ENCODE results near the gene S100A6. TPM values are rescaled to one million over a fixed set of nuclear protein-coding genes. Genes with fewer than 3 reads are reported as not detected.

The S100A6 gene
- total RNA-seq, 4 donors from 2014 or later: 315 to 566 (median 427) TPM

DNA sequence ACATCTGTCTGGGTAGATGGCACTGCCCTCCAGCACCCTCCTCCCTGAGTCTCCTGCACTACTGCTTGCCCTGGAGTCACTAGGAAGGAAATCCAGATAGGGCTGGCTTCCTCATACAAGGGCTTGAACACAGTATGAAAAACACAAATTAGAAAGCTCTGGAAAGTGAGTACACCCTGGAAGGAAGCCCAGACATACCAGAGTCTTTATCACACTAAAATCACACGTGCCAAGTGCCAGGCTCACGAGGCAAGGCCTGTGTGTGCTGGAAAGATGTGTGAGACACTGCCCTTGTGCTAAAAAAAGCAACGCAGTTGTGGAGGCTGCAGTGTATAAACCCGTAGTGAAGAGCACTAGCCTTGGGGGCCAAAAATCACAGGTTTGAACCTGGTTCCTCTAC is 47.1 kb downstream of the S100A6 start:
- ATAC-seq (ENCODE audit: low FRiP score) (no peak), DNase-seq (ENCODE audit: low spot score) (no peak)
- TF ChIP-seq, protein P1, sequence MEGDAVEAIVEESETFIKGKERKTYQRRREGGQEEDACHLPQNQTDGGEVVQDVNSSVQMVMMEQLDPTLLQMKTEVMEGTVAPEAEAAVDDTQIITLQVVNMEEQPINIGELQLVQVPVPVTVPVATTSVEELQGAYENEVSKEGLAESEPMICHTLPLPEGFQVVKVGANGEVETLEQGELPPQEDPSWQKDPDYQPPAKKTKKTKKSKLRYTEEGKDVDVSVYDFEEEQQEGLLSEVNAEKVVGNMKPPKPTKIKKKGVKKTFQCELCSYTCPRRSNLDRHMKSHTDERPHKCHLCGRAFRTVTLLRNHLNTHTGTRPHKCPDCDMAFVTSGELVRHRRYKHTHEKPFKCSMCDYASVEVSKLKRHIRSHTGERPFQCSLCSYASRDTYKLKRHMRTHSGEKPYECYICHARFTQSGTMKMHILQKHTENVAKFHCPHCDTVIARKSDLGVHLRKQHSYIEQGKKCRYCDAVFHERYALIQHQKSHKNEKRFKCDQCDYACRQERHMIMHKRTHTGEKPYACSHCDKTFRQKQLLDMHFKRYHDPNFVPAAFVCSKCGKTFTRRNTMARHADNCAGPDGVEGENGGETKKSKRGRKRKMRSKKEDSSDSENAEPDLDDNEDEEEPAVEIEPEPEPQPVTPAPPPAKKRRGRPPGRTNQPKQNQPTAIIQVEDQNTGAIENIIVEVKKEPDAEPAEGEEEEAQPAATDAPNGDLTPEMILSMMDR (IDR thresholded peaks at IDR 0.05): no peak

DNA sequence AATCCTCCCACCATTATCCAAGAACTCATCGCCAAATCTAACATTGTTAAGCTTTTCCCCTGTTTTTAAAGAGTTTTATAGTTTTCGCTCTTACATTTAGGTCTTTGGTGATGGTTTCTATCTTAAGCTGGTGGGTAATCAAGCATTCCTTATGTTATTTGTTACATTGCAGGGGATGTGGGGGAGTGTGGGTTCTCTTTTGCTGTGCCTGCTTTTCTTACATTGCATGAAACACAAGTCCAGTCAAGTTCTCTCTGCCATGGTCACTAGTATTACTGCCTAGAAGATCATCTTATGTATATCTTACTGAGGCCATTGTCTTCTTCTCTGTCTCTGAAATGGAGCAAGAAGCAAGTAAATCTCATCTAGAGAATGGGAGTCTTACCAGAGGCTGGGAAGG is 48.1 kb downstream of the S100A6 start:
- ATAC-seq (ENCODE audit: low FRiP score): no peak
- no peak for DNase-seq (ENCODE audit: low spot score)
- TF ChIP-seq, protein P1 (IDR thresholded peaks at IDR 0.05): no peak

DNA sequence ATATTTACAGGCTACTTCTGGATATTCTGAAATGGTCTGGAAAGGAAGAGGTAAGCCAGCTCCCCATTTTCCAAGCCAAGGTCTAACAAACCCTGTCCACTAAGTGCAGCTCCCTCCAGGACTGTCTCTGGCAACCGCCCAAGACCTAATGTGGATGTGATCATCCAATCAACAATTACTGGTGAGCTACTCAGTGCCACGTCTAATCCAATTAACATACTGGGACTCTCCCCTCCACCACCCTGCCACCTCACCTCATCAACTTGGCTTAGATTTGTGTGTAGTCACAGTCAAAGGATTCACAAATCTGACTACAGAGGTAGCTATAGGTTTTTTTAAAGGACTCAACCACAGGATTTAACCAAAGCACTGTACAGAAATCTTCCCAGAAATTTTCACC is 49.9 kb downstream of the S100A6 start:
- DNase-seq (ENCODE audit: low spot score): no peak
- TF ChIP-seq, protein P1 (IDR thresholded peaks at IDR 0.05): no peak
- ATAC-seq (ENCODE audit: low FRiP score): no peak

Other genes starting within 250 kb of the S100A6 start
- gene PGLYRP3, start 223.0 kb downstream of the S100A6 start, total RNA-seq: not detected
- gene PGLYRP4, start 187.2 kb downstream of the S100A6 start, total RNA-seq: not detected
- 1,000 to 10,000 TPM in 1 of 4 donors, 100 to 1,000 TPM in 3; 436 to 2,200 (median 573) TPM for gene S100A9, start 178.1 kb downstream of the S100A6 start, total RNA-seq
- gene S100A12, start 160.4 kb downstream of the S100A6 start, total RNA-seq: 10 to 100 TPM in 2 of 4 donors, 1 to 10 TPM in 2; 4.2 to 59.0 (median 9.6) TPM
- 100 to 1,000 TPM in 1 of 4 donors, 10 to 100 TPM in 3; 50.4 to 402 (median 59.6) TPM for gene S100A8, start 144.9 kb downstream of the S100A6 start, total RNA-seq
- gene S100A7A, start 119.5 kb downstream of the S100A6 start, total RNA-seq: not detected
- not detected for gene S100A7, start 75.3 kb downstream of the S100A6 start, total RNA-seq
- gene S100A5, start 4.9 kb upstream of the S100A6 start, total RNA-seq: not detected
- 100 to 1,000 TPM; 323 to 723 (median 337) TPM for gene S100A4, start 9.8 kb upstream of the S100A6 start, total RNA-seq
- 1 to 10 TPM in 3 of 4 donors, not detected in 1; 1.7 to 3.2 (median 2.7) TPM for gene S100A3, start 13.3 kb upstream of the S100A6 start, total RNA-seq
- 1 to 10 TPM in 2 of 4 donors, not detected in 2; 1.3 to 6.5 TPM for gene S100A2, start 29.9 kb upstream of the S100A6 start, total RNA-seq
- 100 to 1,000 TPM in 3 of 4 donors, 10 to 100 TPM in 1; 84.5 to 225 (median 127) TPM for gene S100A16, start 77.1 kb upstream of the S100A6 start, total RNA-seq
- 1 to 10 TPM in 2 of 4 donors, under 1 TPM in 1, not detected in 1; 0.50 to 1.9 (median 1.3) TPM for gene S100A14, start 80.3 kb upstream of the S100A6 start, total RNA-seq
- gene S100A13, start 91.5 kb upstream of the S100A6 start, total RNA-seq: 100 to 1,000 TPM; 118 to 192 (median 176) TPM
- 10 to 100 TPM in 3 of 4 donors, 1 to 10 TPM in 1; 6.0 to 36.5 (median 23.7) TPM for gene S100A1, start 92.4 kb upstream of the S100A6 start, total RNA-seq
- 10 to 100 TPM; 31.4 to 63.5 (median 53.7) TPM for gene CHTOP, start 98.1 kb upstream of the S100A6 start, total RNA-seq
- 10 to 100 TPM; 40.2 to 62.2 (median 54.8) TPM for gene SNAPIN, start 122.7 kb upstream of the S100A6 start, total RNA-seq
- 100 to 1,000 TPM in 3 of 4 donors, 10 to 100 TPM in 1; 80.2 to 201 (median 122) TPM for gene ILF2, start 135.0 kb upstream of the S100A6 start, total RNA-seq
- 100 to 1,000 TPM in 3 of 4 donors, 10 to 100 TPM in 1; 87.3 to 203 (median 120) TPM for gene NPR1, start 142.7 kb upstream of the S100A6 start, total RNA-seq
- 10 to 100 TPM; 28.6 to 65.3 (median 34.8) TPM for gene INTS3, start 192.1 kb upstream of the S100A6 start, total RNA-seq
- 10 to 100 TPM; 29.4 to 65.4 (median 40.5) TPM for gene SLC27A3, start 239.4 kb upstream of the S100A6 start, total RNA-seq